Erythroblast (primary cell): ENCODE data around the gene OTUB2.

Source experiments
- DNase-seq, 2 experiments: peaks; one replicate each; lab custom pipeline; 2025; lab: John Stamatoyannopoulos, UW
- GATA1 ChIP-seq: IDR thresholded peaks from 2 replicates; pipeline ENCODE4 v1.6.1; 2011; ENCODE audit warnings: low read depth, mild to moderate bottlenecking, control low read depth, low read length, moderate library complexity
- POLR2A ChIP-seq: IDR thresholded peaks from 2 replicates; pipeline ENCODE4 v1.6.1; 2011; ENCODE audit warnings: mild to moderate bottlenecking, low read length

Gene OTUB2

GRCh38 chr14:94026173-94026888, at the start of gene OTUB2:
TSS of gene OTUB2 (plus strand) at chr14:94026340. CDS start at chr14:94026538, 198 bp downstream.
- peak; percentile 95 for DNase-seq
- TF ChIP-seq POLR2A (no peak), GATA1 (no peak)

GRCh38 chr14:93976477-93977057, 49.6 kb upstream of the OTUB2 start, which contains the start of gene ASB2:
TSS of gene ASB2 (minus strand) at chr14:93976570. CDS start at chr14:93964539, 12,031 bp downstream.
- no peak for DNase-seq
- TF ChIP-seq GATA1 (no peak), POLR2A (no peak)

DNA sequence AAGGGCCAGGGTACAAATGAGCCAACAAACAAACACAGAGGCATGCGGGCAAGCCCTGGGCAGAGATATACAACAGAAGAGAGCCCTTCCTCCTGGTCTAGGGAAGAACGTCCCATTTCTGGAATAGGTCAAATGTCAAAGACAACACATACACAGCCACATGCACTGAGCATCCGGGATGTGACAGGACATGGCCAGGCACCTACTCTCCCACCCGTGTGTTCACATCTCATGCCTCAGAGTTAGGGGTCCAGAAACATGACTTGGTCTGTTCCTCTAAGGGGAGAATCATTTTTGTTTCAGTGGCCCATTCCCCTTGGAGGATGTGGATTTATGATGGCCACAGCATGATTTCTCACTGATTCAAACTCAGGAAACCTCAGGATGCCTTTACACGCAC, 49.0 kb upstream of the OTUB2 start:
- TF ChIP-seq POLR2A = no peak
- no peak for TF ChIP-seq GATA1
- no peak for DNase-seq

DNA sequence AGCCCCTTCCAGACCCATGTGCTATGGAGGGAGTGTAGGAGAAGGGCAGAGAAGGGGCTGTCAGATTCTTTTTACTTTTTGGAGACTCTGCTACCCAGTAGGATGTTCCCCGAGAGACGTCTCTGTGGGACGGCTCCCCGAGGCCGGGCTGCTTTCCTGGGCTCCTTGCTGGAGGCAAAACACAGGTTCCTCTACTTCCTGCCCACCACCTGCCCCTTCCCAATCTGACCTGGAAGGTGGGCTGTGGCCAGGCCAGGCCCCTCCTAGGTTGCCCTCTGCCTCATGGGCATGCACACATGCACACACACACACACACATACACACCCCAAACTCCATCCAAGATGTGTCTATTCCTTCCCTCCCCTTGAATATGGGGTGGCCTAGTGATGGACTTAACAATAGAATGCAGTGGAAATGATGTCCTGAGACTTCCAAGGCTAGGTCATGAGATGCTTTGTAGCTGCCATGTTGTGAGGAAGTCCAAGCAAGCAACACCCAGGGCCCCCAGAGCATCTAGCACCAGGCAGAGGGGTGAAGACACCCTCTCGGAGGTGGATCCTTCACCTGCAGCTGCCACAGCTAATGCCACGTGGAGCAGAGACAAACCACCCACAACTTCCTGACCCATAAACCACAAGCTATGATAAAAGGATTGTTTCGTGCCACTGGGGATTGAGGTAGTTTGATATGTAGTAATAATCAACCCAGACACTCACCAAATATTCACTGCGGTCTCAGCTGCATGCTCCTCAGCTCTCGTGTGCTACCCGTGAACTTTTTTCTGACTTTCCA, 48.2 kb upstream of the OTUB2 start:
- TF ChIP-seq POLR2A = no peak
- TF ChIP-seq GATA1 = no peak
- DNase-seq = no peak

GRCh38 chr14:93978735-93979134, 47.4 kb upstream of the OTUB2 start:
- TF ChIP-seq POLR2A (no peak), GATA1 (no peak)
- DNase-seq = no peak

GRCh38 chr14:93980456-93981201, 45.5 kb upstream of the OTUB2 start:
- TF ChIP-seq GATA1 (no peak), POLR2A (no peak)
- DNase-seq = no peak

- no peak for DNase-seq
- TF ChIP-seq POLR2A = no peak
- TF ChIP-seq GATA1 = no peak
Observed at GRCh38 chr14:93981316-93982229, 44.6 kb upstream of the OTUB2 start.

- DNase-seq = no peak
Observed at GRCh38 chr14:93982230-93983007, 43.7 kb upstream of the OTUB2 start.

DNA sequence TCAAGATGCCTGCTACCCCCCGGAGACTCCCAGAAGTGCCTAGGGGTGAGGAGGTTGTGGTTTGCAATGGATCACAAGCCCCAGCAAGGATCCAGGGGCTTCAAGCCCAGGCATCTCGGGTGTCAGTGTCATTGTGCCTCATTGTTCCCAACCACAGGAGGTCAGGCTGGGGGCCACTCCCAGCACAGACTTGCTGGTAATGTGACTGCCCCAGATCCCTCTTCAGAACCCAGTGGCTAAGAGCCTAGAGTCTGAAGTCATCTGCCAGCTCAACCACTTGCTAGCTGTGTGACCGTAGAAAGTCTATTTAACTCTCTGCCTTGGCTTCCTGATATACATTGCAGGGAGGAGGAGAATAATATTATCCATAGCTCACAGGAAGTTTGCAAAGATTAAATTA, 42.1 kb upstream of the OTUB2 start:
- no peak for DNase-seq
- no peak for TF ChIP-seq GATA1
- TF ChIP-seq POLR2A = no peak

More at GRCh38 chr14:93982230-93983007, 43.7 kb upstream of the OTUB2 start:
- TF ChIP-seq GATA1 (no peak), POLR2A (no peak)

- TF ChIP-seq GATA1 (no peak), POLR2A (no peak)
- DNase-seq = peak in 1 of 2 experiments; percentile 12
Observed at GRCh38 chr14:93984987-93985410, 41.1 kb upstream of the OTUB2 start.

GRCh38 chr14:93986955-93987354, 39.2 kb upstream of the OTUB2 start:
- DNase-seq = no peak
- TF ChIP-seq GATA1 = no peak
- TF ChIP-seq POLR2A = no peak
